ENCODE measurements around the gene IL18R1.
A peak's percentile ranks its signal among the peaks of the same experiment; 100 is the strongest.
"Not testable (repeated sequence)": the region's sequence is repeated elsewhere in the genome, so short reads cannot be mapped to it uniquely, and the experiment has no call there.

IL18R1 gene

GRCh38 chr2:102355526-102356380 is at the start of gene IL18R1:
Gene IL18R1 (plus strand): TSS chr2:102355796. CDS start chr2:102362661, 6,865 bp downstream.
- peak; percentile 50 to 64 for DNase-seq (ENCODE audit: low read depth in 2 of 2)

DNA sequence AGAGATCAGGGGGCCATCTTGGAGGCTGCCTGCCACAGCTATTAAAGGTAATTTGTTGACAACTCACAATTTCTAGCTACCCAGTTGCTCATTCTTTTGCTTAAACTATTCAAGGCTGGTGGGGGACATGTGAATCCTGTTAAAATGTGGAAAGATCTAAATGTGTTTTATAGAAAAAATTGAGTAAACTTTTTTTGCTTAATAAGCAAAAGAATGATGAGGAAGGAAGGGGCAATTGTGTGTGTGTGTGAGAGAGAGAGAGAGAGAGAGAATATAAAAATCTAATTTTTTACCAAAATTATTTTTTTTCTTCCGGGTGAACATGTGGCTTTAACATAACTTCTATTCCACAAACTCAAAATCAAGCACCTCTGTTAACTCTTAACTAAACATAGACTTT is 49.5 kb upstream of the IL18R1 start:
- no peak for DNase-seq (ENCODE audit: low read depth in 2 of 2)

DNA sequence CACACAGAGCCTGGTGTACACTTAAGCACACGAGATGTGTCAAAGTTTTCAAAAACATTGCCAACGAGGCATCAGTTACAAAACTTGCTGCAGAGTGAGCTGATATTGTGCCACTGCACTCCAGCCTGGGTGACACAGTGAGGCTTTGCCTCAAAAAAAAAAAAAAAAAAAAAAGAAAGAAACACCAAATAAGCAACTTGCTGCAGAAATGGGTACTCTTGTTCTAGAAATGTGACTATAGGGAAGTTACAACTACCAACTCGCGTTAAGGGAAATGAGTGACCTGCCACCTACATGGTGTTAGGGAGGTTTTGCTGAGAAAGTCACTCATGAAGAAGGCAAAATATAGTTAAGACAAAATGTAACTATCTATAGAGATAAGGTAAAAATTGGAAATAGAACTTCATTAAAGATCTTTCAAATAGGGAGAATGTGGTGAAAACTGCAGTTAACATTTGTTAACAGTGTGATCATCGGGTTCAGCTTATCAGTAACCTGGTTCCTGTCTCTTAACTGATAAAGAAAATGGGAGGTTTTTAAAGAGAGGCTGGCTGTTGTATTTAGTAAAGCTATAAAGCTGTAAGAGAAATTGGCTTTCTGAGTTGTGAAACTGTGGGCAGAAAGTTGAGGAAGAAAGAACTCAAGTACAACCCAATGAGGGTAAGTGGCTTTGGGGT is 44.5 kb upstream of the IL18R1 start, which contains the start of gene IL1RL1:
TSS of gene IL1RL1 (plus strand) at position 600 of the 677 bp plus-strand sequence. CDS start 26,702 bp downstream, outside the sequence.
- DNase-seq (ENCODE audit: low read depth in 2 of 2), result no peak

DNA sequence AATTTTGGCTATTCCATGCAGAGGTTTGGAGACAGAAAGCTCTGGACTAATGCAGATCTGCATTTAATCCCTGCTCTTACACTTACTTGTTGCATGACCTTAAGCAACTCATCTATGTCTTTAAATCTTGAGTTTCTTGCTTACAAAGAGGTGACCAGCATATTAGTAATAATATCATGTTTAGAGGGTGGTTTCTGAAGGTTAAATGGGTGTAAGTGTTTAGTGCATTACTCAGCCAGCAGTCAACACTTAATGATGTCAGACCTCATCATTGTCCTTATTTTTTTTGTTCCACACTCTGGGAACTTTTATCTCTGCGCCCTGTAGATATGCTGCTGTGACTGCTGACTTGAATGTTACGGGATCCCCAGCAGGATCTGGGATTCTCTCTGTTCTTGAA is 42.6 kb upstream of the IL18R1 start:
- no peak for DNase-seq (ENCODE audit: low read depth in 2 of 2)

- DNase-seq (ENCODE audit: low read depth in 2 of 2), result no peak
Observed at GRCh38 chr2:102313471-102313870, 42.1 kb upstream of the IL18R1 start.

GRCh38 chr2:102313950-102314349 is 41.6 kb upstream of the IL18R1 start:
- DNase-seq (ENCODE audit: low read depth in 2 of 2), result no peak

DNA sequence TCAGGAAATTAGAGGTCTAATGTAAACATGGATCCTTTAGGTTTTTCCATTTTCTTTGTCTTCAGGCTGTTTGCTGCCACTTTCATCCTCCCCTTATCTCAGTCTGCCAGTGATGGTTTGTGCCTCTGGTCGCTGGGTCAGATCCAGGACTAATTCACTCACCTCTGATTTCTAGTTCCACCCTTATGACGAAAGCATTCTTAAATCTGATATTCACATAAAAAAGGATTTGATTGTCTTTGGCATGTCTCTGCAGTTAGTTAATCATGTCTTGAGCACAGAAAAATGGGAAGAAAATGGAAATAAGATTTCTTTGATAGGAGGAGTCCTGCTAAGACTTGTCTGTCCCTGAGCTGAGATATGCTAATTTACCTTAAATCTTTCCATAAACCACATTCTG is 39.7 kb upstream of the IL18R1 start:
- DNase-seq (ENCODE audit: low read depth in 2 of 2), result no peak

DNA sequence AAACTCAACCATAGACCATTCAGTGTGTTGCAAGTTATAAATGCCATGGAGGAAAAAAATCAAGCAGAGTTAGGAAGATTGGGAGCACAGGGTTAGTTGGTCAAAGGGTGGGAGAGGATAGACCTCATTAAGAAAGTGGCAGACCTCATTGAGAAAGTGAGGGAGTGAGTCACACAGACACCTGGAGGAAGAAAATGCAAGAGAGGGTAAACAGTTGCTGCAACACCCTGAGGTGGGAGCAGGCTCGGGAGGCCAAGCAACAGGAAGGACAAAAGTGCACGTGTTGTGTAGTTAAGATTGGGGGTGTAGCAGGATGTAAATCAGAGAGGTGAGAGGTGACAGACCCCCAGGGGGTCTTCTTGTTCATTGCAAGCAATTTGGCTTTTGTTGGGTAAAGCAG is 37.9 kb upstream of the IL18R1 start:
- DNase-seq (ENCODE audit: low read depth in 2 of 2), result no peak

- DNase-seq (ENCODE audit: low read depth in 2 of 2), result no peak
Observed at GRCh38 chr2:102318437-102318836, 37.2 kb upstream of the IL18R1 start.

DNA sequence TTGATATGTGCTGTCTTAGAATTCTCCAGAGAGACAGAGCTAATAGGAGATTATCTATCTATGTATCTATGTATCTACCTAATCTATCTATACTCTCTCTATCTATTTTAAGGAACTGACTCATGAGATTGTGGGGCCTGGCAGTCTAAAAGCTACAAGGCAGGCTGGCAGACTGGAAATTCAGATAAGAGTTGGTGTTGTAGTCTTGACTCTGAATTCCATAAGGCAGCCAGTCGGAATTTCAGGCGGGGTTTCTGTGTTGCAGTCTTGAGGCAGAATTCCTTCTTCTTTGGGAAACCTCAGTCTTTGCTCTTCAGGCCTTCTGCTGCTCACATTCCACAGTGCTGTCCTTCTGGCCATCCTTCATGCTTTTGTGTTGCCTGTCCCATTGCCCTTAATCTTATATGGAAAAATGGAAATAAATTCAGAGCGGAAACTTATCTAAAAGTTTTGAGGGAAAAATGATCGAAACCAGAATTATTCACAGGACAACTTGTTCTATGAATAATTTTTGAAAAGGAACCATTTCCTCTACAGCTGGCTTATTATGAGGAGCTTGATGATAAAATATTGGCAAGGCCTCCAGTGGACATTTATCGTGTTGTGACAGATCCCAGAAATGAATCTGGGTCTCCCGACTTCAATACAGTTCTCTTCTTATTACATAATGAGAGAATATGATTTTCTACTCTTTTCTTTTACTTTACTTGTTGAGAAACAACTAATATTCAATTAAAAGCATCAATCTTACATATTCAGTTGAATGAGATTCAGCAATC is 33.5 kb upstream of the IL18R1 start:
- DNase-seq (ENCODE audit: low read depth in 2 of 2), result no peak

GRCh38 chr2:102324914-102325313 is 30.7 kb upstream of the IL18R1 start:
- not testable (repeated sequence) for DNase-seq (ENCODE audit: low read depth in 2 of 2)

GRCh38 chr2:102331311-102331980 is 24.1 kb upstream of the IL18R1 start:
- no peak for DNase-seq (ENCODE audit: low read depth in 2 of 2)

DNA sequence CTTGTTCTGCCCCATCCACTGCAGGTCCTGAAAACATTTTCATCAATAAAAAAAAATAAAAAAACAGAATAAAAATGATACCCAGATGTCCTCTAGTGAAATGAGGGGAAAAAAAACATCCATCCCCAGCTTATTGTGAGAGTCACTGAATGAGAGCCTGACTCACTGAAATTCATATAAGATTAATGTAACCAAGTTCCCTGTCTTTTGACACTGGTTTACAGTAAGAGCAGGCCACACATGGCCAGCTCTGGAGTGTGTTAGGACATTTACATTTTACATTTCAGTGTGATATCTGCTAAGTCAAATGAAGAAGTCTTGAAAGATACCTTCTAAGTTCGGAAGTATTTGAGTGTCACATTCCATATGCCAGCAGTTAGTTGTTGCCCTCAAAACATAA is 21.1 kb upstream of the IL18R1 start:
- DNase-seq (ENCODE audit: low read depth in 2 of 2), result no peak

GRCh38 chr2:102335871-102336366 is 19.7 kb upstream of the IL18R1 start:
- DNase-seq (ENCODE audit: low read depth in 2 of 2), result no peak

DNA sequence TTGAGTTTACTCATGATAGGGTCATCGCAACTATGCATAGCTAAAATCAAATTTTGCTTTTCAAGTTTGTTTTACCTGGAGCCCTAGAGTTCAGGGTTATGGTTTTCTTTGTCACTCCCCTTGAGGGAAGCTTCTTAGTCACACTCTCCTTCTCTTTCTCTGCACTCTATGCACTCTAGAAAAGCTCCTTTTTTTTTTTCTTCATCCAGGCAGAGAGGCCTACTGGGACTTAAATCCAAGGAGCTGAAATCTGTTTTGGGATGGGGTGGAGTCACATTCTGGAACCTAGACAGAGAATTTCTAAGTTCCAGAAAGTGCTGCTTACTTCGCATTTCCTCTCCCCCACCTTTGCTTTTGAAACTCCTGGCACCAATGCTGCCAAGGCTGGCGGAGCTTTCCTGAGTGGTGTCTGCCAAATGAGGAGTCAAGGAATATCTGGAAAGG is 19.1 kb upstream of the IL18R1 start:
- DNase-seq (ENCODE audit: low read depth in 2 of 2), result no peak

DNA sequence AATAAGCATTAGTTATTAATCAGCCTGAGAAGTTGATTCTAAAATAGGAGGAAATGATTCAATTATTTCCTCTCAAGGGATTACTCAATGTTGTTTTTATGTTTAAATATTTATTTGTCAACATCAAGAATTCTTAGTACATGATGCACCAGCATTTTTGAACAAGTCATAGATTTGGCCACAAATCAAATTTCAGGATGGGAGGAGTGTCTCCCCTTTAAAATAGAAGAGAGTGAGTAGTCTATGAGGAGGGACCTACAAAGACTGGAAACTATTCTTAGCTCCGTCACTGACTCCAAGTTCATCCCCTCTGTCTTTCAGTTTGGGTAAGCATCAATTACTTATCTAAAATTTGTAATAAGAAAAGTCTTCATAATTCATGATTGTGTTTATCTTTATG is 18.6 kb upstream of the IL18R1 start:
- DNase-seq (ENCODE audit: low read depth in 2 of 2), result no peak

DNA sequence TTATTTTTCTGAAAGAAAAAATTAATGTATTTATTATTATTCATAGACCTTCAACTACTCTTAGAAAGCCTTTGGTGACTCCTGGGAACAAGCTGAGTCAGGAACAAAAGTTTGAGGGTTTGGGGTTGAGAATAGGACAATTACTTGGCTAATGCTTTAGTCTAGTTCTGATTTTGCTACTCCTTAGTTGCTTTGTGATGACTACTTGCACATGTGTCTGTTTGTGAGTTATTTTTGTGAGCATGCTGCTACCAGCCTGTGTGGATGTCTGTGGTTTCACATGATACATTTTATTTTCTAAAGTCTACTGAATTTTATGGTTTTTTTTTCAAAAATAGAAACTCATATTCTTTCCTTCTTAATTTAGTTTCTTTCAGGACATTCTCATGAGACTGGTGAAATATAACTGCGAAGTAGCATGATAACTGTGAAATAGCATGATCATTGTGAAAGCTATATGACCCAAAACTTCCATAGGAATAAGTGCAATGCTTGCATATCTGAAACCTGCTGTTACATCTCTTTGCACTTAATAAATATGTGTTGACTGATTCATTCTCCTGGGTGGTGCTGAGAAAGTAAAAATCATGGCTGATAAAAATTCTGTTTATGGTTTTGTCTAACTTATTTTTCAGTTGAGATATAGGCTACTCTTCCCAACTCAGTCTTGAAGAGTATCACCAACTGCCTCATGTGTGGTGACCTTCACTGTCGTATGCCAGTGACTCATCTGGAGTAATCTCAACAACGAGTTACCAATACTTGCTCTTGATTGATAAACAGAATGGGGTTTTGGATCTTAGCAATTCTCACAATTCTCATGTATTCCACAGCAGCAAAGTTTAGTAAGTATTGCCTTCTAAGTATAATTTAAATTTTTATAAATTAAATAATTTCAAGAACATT is 17.9 kb upstream of the IL18R1 start:
- no peak for DNase-seq (ENCODE audit: low read depth in 2 of 2)

- no peak for DNase-seq (ENCODE audit: low read depth in 2 of 2)
Observed at GRCh38 chr2:102340778-102341177, 14.8 kb upstream of the IL18R1 start.

GRCh38 chr2:102342888-102343287 is 12.7 kb upstream of the IL18R1 start:
- DNase-seq (ENCODE audit: low read depth in 2 of 2), result no peak

DNA sequence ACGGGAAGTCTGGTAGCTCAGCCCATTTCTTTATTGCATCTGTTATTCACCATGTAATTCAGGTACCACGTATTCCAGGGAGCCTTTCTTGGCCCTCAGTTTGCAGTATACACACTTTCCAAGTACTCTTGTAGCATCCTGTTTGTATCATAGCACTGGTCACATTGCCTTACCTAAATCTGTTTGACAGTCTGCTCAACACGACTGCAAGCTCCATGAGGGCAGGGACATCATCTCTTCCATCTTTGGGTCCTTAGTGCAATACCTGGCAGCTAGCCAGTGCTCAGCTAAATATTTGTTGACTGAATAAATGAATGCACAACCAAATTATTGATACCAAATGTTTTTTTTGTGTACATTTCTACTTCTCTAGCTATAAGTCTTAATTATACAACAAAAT is 11.2 kb upstream of the IL18R1 start:
- no peak for DNase-seq (ENCODE audit: low read depth in 2 of 2)

Data from stimulated activated CD4-positive, alpha-beta T cell treated with anti-CD3 and anti-CD28 coated beads, Interleukin-15, amount 100 ng/mL, for 48 hours (primary cell).